H1 (cell line): Measurements from ENCODE around the gene ATG2B. TPM values are rescaled to one million over a fixed set of nuclear protein-coding genes. Genes with fewer than 3 reads are reported as not detected.

Experiments used
- CTCF ChIA-PET: fragments of 300-600 bp; sonication (Branson Sonifier 250); formaldehyde crosslinking; loops from one replicate; lab custom pipeline; 2021; ENCODE audit not compliant: partially characterized antibody; lab: Charles Lee
- POLR2A ChIA-PET: fragments of 300-600 bp; sonication (Branson Sonifier 250); formaldehyde crosslinking; loops from one replicate; lab custom pipeline; 2021; ENCODE audit warnings: inconsistent platforms; ENCODE audit not compliant: partially characterized antibody; lab: Charles Lee
- DNase-seq, 2 experiments: peaks; one replicate each; pipeline versions ENCODE4 v3.0.0 to v3.0.0-alpha.2; 2010 to 2022; ENCODE audit warnings: low spot score in 2 of 2, low read depth in 1 of 2, mixed read lengths in 1 of 2
- FAIRE-seq: peaks from 2 replicates; lab custom pipeline; 2011; peaks lifted over from hg19 to GRCh38; lab: Jason Lieb, UNC
- H2AFZ ChIP-seq: 2 replicates; pipeline ENCODE4 v1.8.1; 2012; ENCODE audit warnings: low read length, inconsistent platforms
- H2AK5ac ChIP-seq: 2 replicates; pipeline ENCODE4 v1.6.1; 2013; ENCODE audit warnings: low read depth, low read length
- H2BK120ac ChIP-seq: replicated peaks from 2 replicates; pipeline ENCODE3; 2013; ENCODE audit warnings: low read depth, low read length, inconsistent platforms
- H2BK12ac ChIP-seq: 2 replicates; pipeline ENCODE4 v1.6.1; 2013; ENCODE audit warnings: low read depth, low read length
- H2BK15ac ChIP-seq: 2 replicates; pipeline ENCODE4 v1.6.1; 2013; ENCODE audit warnings: low read length
- H2BK20ac ChIP-seq: 2 replicates; pipeline ENCODE4 v1.6.1; 2013; ENCODE audit warnings: low read length
- H2BK5ac ChIP-seq: 2 replicates; pipeline ENCODE4 v1.6.1; 2013; ENCODE audit warnings: low read depth, low read length
- H3K14ac ChIP-seq: 2 replicates; pipeline ENCODE4 v1.6.1; 2013; ENCODE audit warnings: inconsistent platforms; ENCODE audit not compliant: insufficient read length
- H3K18ac ChIP-seq: 2 replicates; pipeline ENCODE4 v1.6.1; 2013; ENCODE audit warnings: low read length; ENCODE audit errors: extremely low read depth
- H3K23ac ChIP-seq: 2 replicates; pipeline ENCODE4 v1.6.1; 2013; ENCODE audit warnings: inconsistent platforms; ENCODE audit not compliant: insufficient read length
- H3K23me2 ChIP-seq: 2 replicates; pipeline ENCODE4 v1.6.1; 2013; ENCODE audit warnings: low read depth, low read length
- H3K27ac ChIP-seq: 2 replicates; pipeline ENCODE4 v1.6.1; 2011; ENCODE audit warnings: low read depth, low read length, inconsistent platforms
- H3K27me3 ChIP-seq, 4 experiments: replicated peaks in 1 of 4; 1 replicate in 1 of 4; 2 replicates in 3 of 4; pipeline versions ENCODE4 v1.6.1 to v1.8.1; 2011 to 2013; ENCODE audit warnings: low read length in 3 of 4, mild to moderate bottlenecking in 3 of 4, inconsistent platforms in 2 of 4, mixed read lengths in 2 of 4, moderate library complexity in 1 of 4; ENCODE audit not compliant: control insufficient read depth in 3 of 4, insufficient read depth in 3 of 4; ENCODE audit errors: extremely low read depth in 1 of 4
- H3K36me3 ChIP-seq, 4 experiments: 2 replicates each; pipeline versions ENCODE4 v1.6.1 to v1.8.1; 2011 to 2013; ENCODE audit warnings: mild to moderate bottlenecking in 4 of 4, low read length in 3 of 4, moderate library complexity in 2 of 4, control low read depth in 1 of 4, inconsistent platforms in 1 of 4; ENCODE audit not compliant: insufficient read depth in 4 of 4, control insufficient read depth in 2 of 4
- H3K4ac ChIP-seq: replicated peaks from 2 replicates; pipeline ENCODE3; 2013; ENCODE audit warnings: low read length, low read depth, mixed read lengths, inconsistent platforms; ENCODE audit not compliant: insufficient read length
- H3K4me1 ChIP-seq, 4 experiments: replicated peaks in 1 of 4; 1 replicate in 1 of 4; 2 replicates in 3 of 4; pipeline versions ENCODE4 v1.6.1 to v1.8.1; 2011 to 2013; ENCODE audit warnings: low read length in 3 of 4, inconsistent platforms in 2 of 4, mixed read lengths in 1 of 4; ENCODE audit not compliant: insufficient read depth in 4 of 4, control insufficient read depth in 3 of 4
- H3K4me2 ChIP-seq, 2 experiments: 2 replicates each; pipeline versions ENCODE4 v1.6.1 to v1.8.1; 2011 to 2013; ENCODE audit warnings: low read depth in 2 of 2, low read length in 2 of 2, control low read depth in 1 of 2, inconsistent platforms in 1 of 2, mild to moderate bottlenecking in 1 of 2; ENCODE audit not compliant: insufficient read depth in 1 of 2
- H3K4me3 ChIP-seq, 4 experiments: fragments of 200-600, 300-600 bp in 1 of 4; sonication (generic), shearing (Covaris generic), sonication (Bioruptor Twin) in 1 of 4; 2 replicates each; pipeline versions ENCODE4 v1.5.1 to v1.8.1; 2011 to 2016; ENCODE audit warnings: low read length in 4 of 4, low read depth in 3 of 4, control low read depth in 2 of 4, inconsistent platforms in 2 of 4, mild to moderate bottlenecking in 2 of 4, mixed read lengths in 1 of 4, moderate library complexity in 1 of 4; ENCODE audit not compliant: insufficient read depth in 2 of 4; ENCODE audit errors: extremely low read depth in 1 of 4
- H3K56ac ChIP-seq: replicated peaks from 2 replicates; pipeline ENCODE3; 2013; ENCODE audit warnings: low read depth, mild to moderate bottlenecking, mixed read lengths, low read length, inconsistent platforms; ENCODE audit not compliant: insufficient read length
- H3K79me1 ChIP-seq: 2 replicates; pipeline ENCODE4 v1.6.1; 2013; ENCODE audit warnings: low read depth, low read length, control low read depth
- H3K79me2 ChIP-seq, 2 experiments: 2 replicates each; pipeline versions ENCODE4 v1.6.1 to v1.8.1; 2012 to 2013; ENCODE audit warnings: low read length in 2 of 2, mild to moderate bottlenecking in 2 of 2, inconsistent platforms in 1 of 2; ENCODE audit not compliant: insufficient read depth in 2 of 2, control insufficient read depth in 1 of 2
- H3K9ac ChIP-seq, 4 experiments: replicated peaks in 1 of 4; 1 replicate in 1 of 4; 2 replicates in 3 of 4; pipeline versions ENCODE4 v1.6.1 to v1.8.1; 2011 to 2013; ENCODE audit warnings: low read depth in 3 of 4, low read length in 3 of 4, control low read depth in 2 of 4, mild to moderate bottlenecking in 2 of 4, moderate library complexity in 2 of 4, inconsistent platforms in 1 of 4; ENCODE audit errors: extremely low read depth in 1 of 4
- H3K9me3 ChIP-seq, 2 experiments: 2 replicates each; pipeline versions ENCODE4 v1.6.1 to v1.8.1; 2012 to 2013; ENCODE audit warnings: mild to moderate bottlenecking in 2 of 2, moderate library complexity in 2 of 2, control low read depth in 1 of 2, inconsistent platforms in 1 of 2, low read depth in 1 of 2, low read length in 1 of 2, mixed read lengths in 1 of 2; ENCODE audit not compliant: insufficient read depth in 2 of 2
- H4K20me1 ChIP-seq, 2 experiments: replicated peaks in 1 of 2; 2 replicates each; pipeline versions ENCODE3 to v1.8.1; 2011 to 2013; ENCODE audit warnings: inconsistent platforms in 2 of 2, low read length in 2 of 2, mild to moderate bottlenecking in 1 of 2; ENCODE audit not compliant: insufficient read depth in 2 of 2, control insufficient read depth in 1 of 2
- H4K5ac ChIP-seq: 2 replicates; pipeline ENCODE4 v1.6.1; 2013; ENCODE audit warnings: low read length, low read depth, mixed read lengths, inconsistent platforms; ENCODE audit not compliant: insufficient read length
- H4K8ac ChIP-seq: 2 replicates; pipeline ENCODE4 v1.8.0; 2013; ENCODE audit warnings: mild to moderate bottlenecking, moderate library complexity, low read length, inconsistent platforms; ENCODE audit not compliant: insufficient read depth; ENCODE audit errors: extremely low read depth
- H4K91ac ChIP-seq: replicated peaks from 2 replicates; pipeline ENCODE3; 2013; ENCODE audit warnings: low read length, mixed read lengths, inconsistent platforms; ENCODE audit not compliant: insufficient read length
- CTBP2 ChIP-seq: IDR thresholded peaks from 2 replicates; pipeline ENCODE4 v1.7.0; 2011; ENCODE audit warnings: borderline replicate concordance, mild to moderate bottlenecking, moderate library complexity, mixed read lengths, low read length; ENCODE audit not compliant: insufficient read depth, insufficient read length
- MAFK ChIP-seq: IDR thresholded peaks from 2 replicates; pipeline ENCODE4 v1.6.1; 2012; ENCODE audit warnings: low read depth, mild to moderate bottlenecking, improper control_type of control experiment, low read length
- NRF1 ChIP-seq: IDR thresholded peaks from 2 replicates; pipeline ENCODE4 v1.6.1; 2011; ENCODE audit warnings: mild to moderate bottlenecking, low read depth, low read length, improper control_type of control experiment
- SAP30 ChIP-seq: fragments of 300-600 bp; sonication (generic); IDR thresholded peaks from 2 replicates; pipeline ENCODE4 v1.7.1; 2012; ENCODE audit warnings: low read length, moderate library complexity, mild to moderate bottlenecking, inconsistent platforms; ENCODE audit not compliant: insufficient read depth, insufficient replicate concordance
- SIN3A ChIP-seq, 2 experiments: IDR thresholded peaks in 1 of 2; conservative IDR thresholded peaks in 1 of 2; 2 replicates each; pipeline ENCODE4 v1.6.1; 2011 to 2012; ENCODE audit warnings: low read length in 2 of 2, improper control_type of control experiment in 1 of 2, low read depth in 1 of 2, mild to moderate bottlenecking in 1 of 2
- USF2 ChIP-seq: IDR thresholded peaks from 2 replicates; pipeline ENCODE4 v1.6.1; 2011; ENCODE audit warnings: low read length, improper control_type of control experiment
- whole genome bisulfite sequencing, 2 experiments: shearing (Covaris generic) in 1 of 2; methylation state at CpG; one replicate each; pipeline versions ENCODE4 v1.1.6 to v1.1.7; 2013 to 2015; ENCODE audit warnings: low lambda C conversion rate in 2 of 2, mixed read lengths in 2 of 2, inconsistent platforms in 1 of 2, low coverage in 1 of 2, missing lambda C conversion rate in 1 of 2; ENCODE audit not compliant: insufficient replicate concordance in 2 of 2, insufficient coverage in 1 of 2, insufficient read length in 1 of 2; ENCODE audit errors: extremely low coverage in 1 of 2, missing lambda C conversion rate in 1 of 2; 5-methylcytosine and 5-hydroxymethylcytosine counted together
- polyA plus RNA-seq, 7 experiments: library from polyadenylated mRNA; depleted of rRNA in 3 of 7; stranded (reverse) in 5 of 7; unstranded in 2 of 7; fragments of >200 nt in 5 of 7; fragments of 200-250 nt in 2 of 7; gene quantifications; 1 replicate in 5 of 7; 2 replicates in 1 of 7; 4 replicates in 1 of 7; pipeline versions ENCODE4 v1.2.1 to v1.2.3, GENCODE V29; 2011 to 2013; ENCODE audit warnings: missing spikeins in 2 of 7, mixed read lengths in 2 of 7
- total RNA-seq: library from RNA; stranded (reverse); fragmentation: NEBNext Ultra II Directional; extraction: Animal tissue kit (Norgen Biotek cat#: 25700); gene quantifications from 2 replicates; pipeline ENCODE4 v1.2.1, GENCODE V29; 2021
- TF ChIP-seq, protein P1 (sequence below): IDR thresholded peaks from 2 replicates; pipeline ENCODE4 v1.6.1; 2012; ENCODE audit warnings: inconsistent platforms

ATG2B gene
- total and polyA plus RNA-seq, 2 of the 8 experiments (the other 6 are each of a cell fraction or from before 2014, with no cell fraction given) = 4.6 to 14.4 TPM

GRCh38 chr14:96362071-96362964, 823 bp downstream of the ATG2B start:
- Histone ChIP-seq H3K9ac (peak overlapping the region; percentile 65 to 70 (median 68)), H4K91ac (no peak overlapping the region), H3K56ac (no peak overlapping the region), H3K27me3 (no peaks in the 10 kb centered on the region), H2BK5ac (0 out of 2 replicates have a peak overlapping the region, but pooled peaks have one; percentile 25), H3K4me1 (peaks cover 0 to 10% (median 1%) of the 10 kb centered on the region in 4 experiments; a peak in 6 of 7 replicates), H3K4me3 (peak overlapping the region; percentile 82 to 92 (median 88)), H2AFZ (peak overlapping the region; percentile 34; the same call in 1 of the 2 replicates), H3K23ac (no peak overlapping the region), H2AK5ac (no peak overlapping the region)
- DNase-seq = no peak
- TF ChIP-seq USF2 = peak; percentile 54; the same call in 1 of the 2 replicates
- TF ChIP-seq NRF1 = no peak
- peak; percentile 66 for TF ChIP-seq SAP30
- peak; percentile 94 for TF ChIP-seq MAFK
- TF ChIP-seq CTBP2 = peak; percentile 32
- peak; percentile 55 to 79; a peak in 2 of 4 replicates for TF ChIP-seq SIN3A (conservative IDR thresholded peaks at IDR 0.05 in 1 of 2, IDR thresholded peaks at IDR 0.05 in 1 of 2; ENCODE audit: low read depth in 1 of 2, low read length in 2 of 2)
- TF ChIP-seq, protein P1, sequence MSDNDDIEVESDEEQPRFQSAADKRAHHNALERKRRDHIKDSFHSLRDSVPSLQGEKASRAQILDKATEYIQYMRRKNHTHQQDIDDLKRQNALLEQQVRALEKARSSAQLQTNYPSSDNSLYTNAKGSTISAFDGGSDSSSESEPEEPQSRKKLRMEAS = no peak
- TF ChIP-seq, all 59 proteins: peak for 5
- H3K14ac ChIP-seq = no peak overlapping the region
- H2BK20ac ChIP-seq = no peak overlapping the region
- H3K79me2 ChIP-seq = peaks cover 2 to 81% of the 10 kb centered on the region in 2 experiments
- no peaks in the 10 kb centered on the region for H3K9me3 ChIP-seq
- H3K27ac ChIP-seq = peak overlapping the region; percentile 48; the same call in 1 of the 2 replicates
- no peak overlapping the region for H3K4ac ChIP-seq
- H2BK15ac ChIP-seq = no peak overlapping the region
- no peak overlapping the region for H2BK120ac ChIP-seq
- peaks cover 11% of the 10 kb centered on the region for H3K23me2 ChIP-seq
- peaks cover 8% of the 10 kb centered on the region for H3K79me1 ChIP-seq
- CTCF ChIA-PET = no interaction called here
- H4K20me1 ChIP-seq = peaks cover 0 to 13% of the 10 kb centered on the region in 2 experiments
- H4K8ac ChIP-seq = peak overlapping the region; percentile 79
- H3K4me2 ChIP-seq = peak overlapping the region; percentile 81 to 99
- no peak for FAIRE-seq
- no peak overlapping the region for H4K5ac ChIP-seq
- no peak overlapping the region for H2BK12ac ChIP-seq
- H3K36me3 ChIP-seq = no peaks in the 10 kb centered on the region
- H3K18ac ChIP-seq = 0 out of 2 replicates have a peak overlapping the region, but pooled peaks have one; percentile 14
- POLR2A ChIA-PET = interaction anchor here (0.7 to 1.6 kb wide), 3 partner anchors 28 to 158 kb away, joined by 3 to 6 read pairs (median 3); partner anchors contain the start of genes BDKRB2 and PAPOLA
- whole genome bisulfite sequencing, 2 experiments = 9% methylated on average over 27 of the region's 27 CpGs; no CpG with 5 or more reads in 1 of the 2 experiments
